K562 (cell line): Measurements from ENCODE around the gene EEPD1. TPM values are rescaled to one million over a fixed set of nuclear protein-coding genes. Genes with fewer than 3 reads are reported as not detected.

Source experiments
- ATAC-seq: fragments of 200-7000 bp; cut with Tn5 transposase; 3 replicates; pipeline ENCODE4 v1.9.1; 2020; ENCODE audit warnings: moderate library complexity
- BruUV-seq: library from RNA; stranded (reverse); fragments of 400-500 nt; replicated peaks from 2 replicates; lab custom pipeline; 2021; lab: Mats Ljungman, UMichigan
- CTCF ChIA-PET: fragments of 300-600 bp; formaldehyde crosslinking; extraction: SDS; loops from one replicate; lab custom pipeline; 2021; ENCODE audit warnings: low intra/inter-chr PET ratio; lab: Yijun Ruan, JAX
- POLR2A ChIA-PET: fragments of 300-600, 350-650 bp; sonication (Branson Sonifier 250); formaldehyde crosslinking; extraction: SDS; loops from one replicate; lab custom pipeline; 2021; ENCODE audit warnings: antibody characterized with exemption, inconsistent platforms; lab: Yijun Ruan, JAX
- DNase-seq, 4 experiments: peaks; one replicate each; pipeline versions ENCODE4 v3.0.0 to v3.0.0-alpha.2; 2011 to 2018; ENCODE audit warnings: low spot score in 3 of 4, mixed read lengths in 3 of 4; ENCODE audit errors: extremely low read depth in 1 of 4
- FAIRE-seq: peaks from 2 replicates; lab custom pipeline; 2011; peaks lifted over from hg19 to GRCh38; lab: Jason Lieb, UNC
- H2AFZ ChIP-seq: 2 replicates; pipeline ENCODE4 v1.6.0; 2011; ENCODE audit warnings: low read depth, low read length, control low read depth, inconsistent platforms
- H3K27ac ChIP-seq: fragments of 200-600 bp; 3 replicates; pipeline ENCODE4 v1.8.0; 2011; ENCODE audit warnings: low read depth, mild to moderate bottlenecking, control low read depth, inconsistent platforms, low read length, moderate library complexity, mixed read lengths; ENCODE audit errors: extremely low read depth
- H3K27me3 ChIP-seq, 2 experiments: fragments of 300-600 bp in 1 of 2; 2 replicates in 1 of 2; 3 replicates in 1 of 2; pipeline versions ENCODE4 v1.6.0 to v1.8.0; 2011; ENCODE audit warnings: inconsistent platforms in 2 of 2, low read length in 2 of 2, mild to moderate bottlenecking in 1 of 2, mixed read lengths in 1 of 2, moderate library complexity in 1 of 2; ENCODE audit not compliant: control insufficient read depth in 2 of 2, insufficient read depth in 2 of 2
- H3K36me3 ChIP-seq: fragments of 300-600 bp; 3 replicates; pipeline ENCODE4 v1.8.0; 2011; ENCODE audit warnings: mild to moderate bottlenecking, low read length, inconsistent platforms; ENCODE audit not compliant: control insufficient read depth, insufficient read depth
- H3K4me1 ChIP-seq, 2 experiments: fragments of 200-600 bp in 1 of 2; replicated peaks in 1 of 2; 2 replicates in 1 of 2; 3 replicates in 1 of 2; pipeline versions ENCODE4 v1.5.1 to v1.8.0; 2011; ENCODE audit warnings: inconsistent platforms in 2 of 2, low read length in 2 of 2, mild to moderate bottlenecking in 1 of 2, mixed read lengths in 1 of 2, moderate library complexity in 1 of 2; ENCODE audit not compliant: control insufficient read depth in 2 of 2, insufficient read depth in 2 of 2
- H3K4me2 ChIP-seq: 2 replicates; pipeline ENCODE4 v1.6.1; 2011; ENCODE audit warnings: low read length, control low read depth, inconsistent platforms, mixed read lengths; ENCODE audit not compliant: insufficient read depth
- H3K4me3 ChIP-seq: fragments of 200-600 bp; sonication (generic), shearing (Covaris generic); 2 replicates; pipeline ENCODE4 v1.5.1; 2016; ENCODE audit warnings: control low read depth, inconsistent platforms
- H3K79me2 ChIP-seq: fragments of 200-600 bp; 3 replicates; pipeline ENCODE4 v1.8.0; 2011; ENCODE audit warnings: low read length, inconsistent platforms; ENCODE audit not compliant: control insufficient read depth, insufficient read depth
- H3K9ac ChIP-seq, 2 experiments: 2 replicates each; pipeline versions ENCODE4 v1.6.0 to v1.6.1; 2011; ENCODE audit warnings: low read depth in 2 of 2, low read length in 2 of 2, control low read depth in 1 of 2, inconsistent platforms in 1 of 2, mild to moderate bottlenecking in 1 of 2, mixed read lengths in 1 of 2; ENCODE audit not compliant: insufficient read depth in 1 of 2
- H3K9me1 ChIP-seq: one replicate; pipeline ENCODE4 v1.6.0; 2011; ENCODE audit warnings: inconsistent platforms, mild to moderate bottlenecking, low read length, moderate library complexity; ENCODE audit not compliant: control insufficient read depth, insufficient read depth
- H3K9me3 ChIP-seq: replicated peaks from 2 replicates; pipeline ENCODE4 v1.5.1; 2011; ENCODE audit warnings: low read depth, low read length, inconsistent platforms; ENCODE audit not compliant: control insufficient read depth, insufficient read depth
- H4K20me1 ChIP-seq: replicated peaks from 2 replicates; pipeline ENCODE4 v1.6.1; 2011; ENCODE audit warnings: low read length, inconsistent platforms, mixed read lengths; ENCODE audit not compliant: control insufficient read depth, insufficient read depth
- CBFA2T2 ChIP-seq: fragments of 450-650 bp; conservative IDR thresholded peaks from 2 replicates; pipeline ENCODE4 v1.6.1; 2017; ENCODE audit warnings: mild to moderate bottlenecking
- RBM14 ChIP-seq: fragments of 200-400 bp; formaldehyde crosslinking; IDR thresholded peaks from 2 replicates; pipeline ENCODE4 v1.6.1; 2018; ENCODE audit warnings: low read depth, mild to moderate bottlenecking, low read length, moderate library complexity, borderline replicate concordance; ENCODE audit not compliant: insufficient read depth
- SREBF2 ChIP-seq: sonication (generic); formaldehyde crosslinking; IDR thresholded peaks from 2 replicates; pipeline ENCODE4 v1.4.0; 2020; ENCODE audit warnings: mild to moderate bottlenecking, missing genetic modification reagents
- WGBS: fragments of 100-300 bp; shearing (Covaris generic); methylation state at CpG from one replicate; pipeline ENCODE4 v1.1.6; 2016; ENCODE audit warnings: low coverage, mixed read lengths; ENCODE audit not compliant: insufficient coverage; ENCODE audit errors: missing lambda C conversion rate; 5-methylcytosine and 5-hydroxymethylcytosine counted together
- in situ Hi-C: fragments of 300-500 bp; cut with MboI; formaldehyde crosslinking; loops from 4 replicates; pipeline ENCODE4 v1.15.0; 2018; ENCODE audit warnings: inconsistent platforms, mixed read lengths
- intact Hi-C: fragments of 100-400 bp; cut with micrococcal nuclease; formaldehyde crosslinking; loops from 2 replicates; pipeline ENCODE4 v1.14.2; 2022
- polyA plus RNA-seq, 8 experiments: library from polyadenylated mRNA; depleted of rRNA in 4 of 8; stranded (reverse) in 5 of 8; unstranded in 3 of 8; fragments of >200 nt; fragmentation: Nextera tagmentation in 2 of 8; fragmentation: Illumina TruSeq in 1 of 8; extraction: Ambion mirVana in 2 of 8; extraction: Trizol in 1 of 8; gene quantifications; 2 replicates each; pipeline versions ENCODE4 v1.2.1 to v1.2.3, GENCODE V29; 2011 to 2014; ENCODE audit warnings: inconsistent platforms in 1 of 8, missing spikeins in 1 of 8
- total RNA-seq, 7 experiments: library from RNA; depleted of rRNA in 6 of 7; stranded (reverse); fragments of >200 nt in 6 of 7; fragmentation: Illumina TruSeq in 2 of 7; extraction: Trizol in 2 of 7; gene quantifications; 2 replicates each; pipeline versions ENCODE4 v1.2.1 to v1.2.3, GENCODE V29; 2011 to 2021; ENCODE audit warnings: low replicate concordance in 1 of 7
- TF ChIP-seq, protein P1 (sequence below): sonication (generic); formaldehyde crosslinking; IDR thresholded peaks from 2 replicates; pipeline ENCODE4 v1.9.0; 2022; ENCODE audit warnings: mild to moderate bottlenecking, missing genetic modification reagents

Gene EEPD1
- total and polyA plus RNA-seq, 9 of the 15 experiments (the other 6 are each of a cell fraction or from before 2014, with no cell fraction given), result 0.01 to 1.5 (median 0.74) TPM; not detected in 1

DNA sequence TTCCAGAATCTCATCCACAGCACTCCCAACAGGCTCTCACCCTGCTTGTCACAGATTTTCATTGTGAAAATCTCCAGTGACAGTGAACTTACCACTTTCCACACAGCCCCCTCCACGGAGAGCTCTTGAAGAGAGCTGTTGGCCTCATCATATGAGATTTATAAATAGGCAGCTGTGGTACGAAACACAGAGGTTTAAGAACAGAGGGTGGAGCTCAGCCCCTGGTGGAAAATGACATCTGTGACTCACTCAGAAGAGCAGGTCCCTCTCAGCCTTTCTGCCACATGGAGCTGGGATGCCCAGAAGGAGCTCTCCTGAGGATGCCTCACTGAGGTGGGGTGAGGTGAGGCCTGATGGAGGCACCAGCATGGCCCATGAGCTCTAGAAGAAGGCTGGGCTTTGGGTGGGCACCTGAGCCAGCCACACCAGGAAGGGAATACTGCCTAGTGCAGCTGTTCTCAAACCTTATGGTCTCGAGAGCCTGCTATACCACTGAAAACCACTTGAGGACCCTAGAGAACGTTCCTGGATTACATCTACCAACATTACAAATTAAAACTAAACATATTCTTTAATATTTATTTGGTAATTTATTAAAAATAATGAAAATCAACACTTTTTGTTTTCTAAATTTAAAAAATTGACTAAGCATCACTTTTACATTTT lies 25.8 kb upstream of the EEPD1 start:
- ChIA-PET CTCF (no interaction called here), POLR2A (interaction anchor here (0.7 kb wide), 1 partner anchor 87 kb away, joined by 3 read pairs; no protein-coding TSS in a partner anchor)
- in situ Hi-C loops, result no loop called here
- TF ChIP-seq RBM14 (no peak), CBFA2T2 (no peak), SREBF2 (CRISPR knock-in tag) (no peak)
- TF ChIP-seq, protein P1, sequence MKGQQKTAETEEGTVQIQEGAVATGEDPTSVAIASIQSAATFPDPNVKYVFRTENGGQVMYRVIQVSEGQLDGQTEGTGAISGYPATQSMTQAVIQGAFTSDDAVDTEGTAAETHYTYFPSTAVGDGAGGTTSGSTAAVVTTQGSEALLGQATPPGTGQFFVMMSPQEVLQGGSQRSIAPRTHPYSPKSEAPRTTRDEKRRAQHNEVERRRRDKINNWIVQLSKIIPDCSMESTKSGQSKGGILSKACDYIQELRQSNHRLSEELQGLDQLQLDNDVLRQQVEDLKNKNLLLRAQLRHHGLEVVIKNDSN (CRISPR knock-in tag), result no peak
- Histone ChIP-seq H3K4me3 (no peak overlapping the region), H4K20me1 (no peaks in the 10 kb centered on the region), H3K27me3 (peaks cover 0 to 14% of the 10 kb centered on the region in 2 experiments; a peak in 2 of 5 replicates), H2AFZ (no peak overlapping the region), H3K79me2 (no peaks in the 10 kb centered on the region), H3K36me3 (no peaks in the 10 kb centered on the region), H3K9me3 (no peaks in the 10 kb centered on the region), H3K9me1 (no peaks in the 10 kb centered on the region), H3K4me1 (no peaks in the 10 kb centered on the region; a peak in 1 of 5 replicates), H3K27ac (no peak overlapping the region), H3K9ac (no peak overlapping the region), H3K4me2 (no peak overlapping the region)
- intact Hi-C loops, result loop anchor here (5.0 kb wide), 1 partner anchor 140 kb away; no protein-coding TSS in a partner anchor
- ATAC-seq (no peak), FAIRE-seq (no peak), DNase-seq (no peak)
- no TSS peak for BruUV-seq
- WGBS, result 0% methylated on average over 4 of the region's 4 CpGs
